HuH-7.5 (cell line): ENCODE results near the gene GATB.

Experiments used
- DNase-seq: peaks from one replicate; pipeline ENCODE4 v3.0.0; 2011; ENCODE audit warnings: low spot score

GATB gene

DNA sequence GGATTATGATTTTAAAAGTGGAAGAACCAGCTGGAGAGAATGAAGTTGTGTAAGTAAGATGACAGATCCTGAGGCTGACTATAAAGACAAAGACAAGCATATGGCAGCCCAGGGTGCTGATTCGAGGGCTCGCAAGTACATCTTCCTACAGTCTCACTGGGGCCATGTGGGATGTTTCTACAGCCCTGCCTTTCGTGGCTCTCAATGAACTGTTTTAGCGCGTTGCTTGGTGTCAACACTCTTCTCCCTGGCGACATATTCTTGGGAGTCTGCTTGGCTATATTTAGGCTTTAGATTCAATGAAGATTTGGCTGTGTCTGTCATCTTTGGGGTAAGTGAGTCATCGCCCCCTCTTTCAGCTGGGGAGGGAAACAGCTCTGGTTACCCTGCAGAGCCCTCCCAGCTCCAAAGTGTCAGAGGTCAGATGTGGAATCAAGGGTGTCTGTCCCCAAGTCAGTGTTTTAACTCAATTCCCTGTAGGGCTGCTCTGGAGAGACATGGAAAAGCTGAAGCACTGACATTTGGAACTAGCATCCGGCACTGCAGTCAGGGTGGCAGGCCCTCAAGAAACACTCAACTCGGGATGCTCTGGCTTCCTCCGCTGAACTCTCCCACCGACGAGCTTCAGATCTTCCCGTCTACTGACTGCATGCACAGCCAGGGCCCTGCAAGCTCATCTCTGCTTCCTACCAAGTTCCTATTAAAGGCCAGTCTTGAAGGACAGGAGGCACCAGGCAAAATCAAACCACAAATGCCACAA, 65.7 kb downstream of the GATB start:
- no peak for DNase-seq

DNA sequence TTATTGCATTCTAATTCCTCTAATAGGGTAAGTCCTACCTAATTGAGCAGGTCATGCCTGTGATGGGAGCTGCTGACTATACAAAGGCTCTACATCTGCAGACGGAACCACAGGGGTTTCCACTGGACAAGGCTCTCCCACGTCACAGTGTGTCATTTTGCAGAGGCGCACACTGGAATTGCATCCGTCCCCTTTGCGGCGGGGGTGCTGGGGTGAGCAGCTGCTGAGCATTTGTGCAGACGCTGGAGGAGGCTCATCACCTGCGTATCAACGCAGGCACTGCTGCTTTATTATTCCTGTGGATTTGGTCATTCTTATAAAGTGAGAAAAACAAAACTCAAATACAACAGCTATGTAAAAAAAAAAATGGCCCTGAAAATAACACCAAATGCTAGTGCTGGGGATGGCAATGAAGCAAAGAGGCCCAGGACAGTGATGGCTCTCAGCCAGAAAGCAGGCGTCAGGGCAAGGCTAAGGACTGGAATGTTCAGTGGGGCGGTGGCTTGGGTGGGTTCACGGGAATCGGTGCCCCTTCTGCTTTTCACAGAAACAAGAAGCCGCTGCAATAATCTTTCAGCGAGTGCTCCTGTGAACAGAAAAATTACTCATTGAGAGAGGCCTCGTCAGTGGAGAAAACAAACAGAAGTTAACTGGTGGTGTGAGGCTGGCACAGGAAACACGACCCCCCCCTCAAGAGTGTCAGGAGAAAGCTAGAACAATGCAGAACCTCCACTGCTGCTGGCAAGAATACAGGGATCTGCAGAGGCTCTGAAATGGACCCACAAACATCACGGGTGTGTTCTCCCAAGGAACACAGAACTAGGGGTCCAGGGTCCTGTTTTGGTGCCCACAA, 67.8 kb downstream of the GATB start:
- no peak for DNase-seq

DNA sequence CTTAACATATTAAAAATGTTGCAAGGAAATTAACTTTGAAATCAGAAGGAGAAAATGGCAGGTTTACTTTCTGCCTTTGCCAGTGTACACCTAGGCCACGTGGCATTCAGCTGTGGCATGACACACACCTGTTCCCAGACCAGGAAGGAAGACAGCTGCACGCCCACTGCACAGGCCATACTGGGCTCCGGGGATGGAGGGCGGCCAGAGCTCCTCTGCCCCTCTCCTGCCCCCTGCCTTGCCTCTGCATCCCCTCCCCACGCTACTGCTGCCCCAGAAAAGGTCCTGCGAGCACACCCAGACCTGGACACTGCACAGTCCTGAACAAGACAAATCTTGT, 68.4 kb downstream of the GATB start:
- no peak for DNase-seq

DNA sequence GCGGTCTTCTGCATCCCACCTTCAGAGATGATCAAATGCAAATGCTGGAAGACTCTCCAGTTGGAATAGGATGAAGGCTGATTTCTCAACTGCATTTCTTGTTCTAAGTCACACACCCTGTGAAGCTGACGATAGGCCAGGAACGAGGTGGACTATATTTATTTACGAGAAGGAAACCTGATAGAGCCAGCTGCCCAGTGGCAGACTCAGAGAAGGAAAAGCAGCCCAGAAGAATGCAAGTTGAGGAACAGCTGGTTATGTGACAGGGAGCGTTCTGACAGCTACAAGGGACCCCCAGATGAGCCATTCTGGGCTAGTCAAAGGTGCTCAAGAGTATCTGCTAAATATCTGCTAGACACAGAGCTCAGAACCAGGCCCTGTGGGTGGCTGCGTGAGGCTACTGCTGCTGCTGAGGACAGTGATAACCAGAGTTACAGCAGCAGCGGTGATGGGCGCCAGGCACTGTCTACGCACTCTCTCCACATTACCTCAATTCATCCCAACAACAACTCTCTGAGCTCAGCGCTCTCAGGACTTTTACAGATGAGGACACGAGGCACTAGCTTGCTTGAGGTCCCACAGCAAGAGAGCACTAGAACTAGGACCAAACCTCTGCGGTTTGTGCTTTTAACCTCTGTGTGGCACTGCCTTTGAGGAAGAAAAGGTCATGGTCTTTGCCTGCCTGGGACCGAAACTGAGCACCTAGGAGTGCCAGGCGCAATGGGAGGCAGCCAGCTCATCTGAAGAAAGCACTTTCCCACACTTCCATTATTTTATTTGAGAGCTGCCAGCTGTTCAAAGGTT, 69.0 kb downstream of the GATB start:
- no peak for DNase-seq

DNA sequence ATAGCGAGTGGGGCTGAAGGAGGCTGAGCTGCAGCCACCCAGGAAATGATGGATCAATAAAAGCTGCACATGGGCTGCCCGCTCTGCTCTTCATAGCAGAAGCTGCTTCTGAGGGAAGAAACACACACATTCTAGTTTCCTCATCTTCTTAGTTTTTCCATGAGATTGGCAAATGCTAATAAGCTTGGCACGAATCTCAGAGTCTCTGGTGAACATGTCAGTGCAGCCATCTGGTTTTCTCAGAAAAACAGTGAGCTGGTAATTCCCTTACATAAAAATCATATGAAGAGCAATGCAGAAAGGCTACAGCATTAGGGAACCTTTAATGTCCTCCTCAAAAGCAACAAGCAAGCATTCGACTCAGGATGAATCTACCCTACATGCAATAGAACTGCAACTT, 69.9 kb downstream of the GATB start:
- DNase-seq: no peak

DNA sequence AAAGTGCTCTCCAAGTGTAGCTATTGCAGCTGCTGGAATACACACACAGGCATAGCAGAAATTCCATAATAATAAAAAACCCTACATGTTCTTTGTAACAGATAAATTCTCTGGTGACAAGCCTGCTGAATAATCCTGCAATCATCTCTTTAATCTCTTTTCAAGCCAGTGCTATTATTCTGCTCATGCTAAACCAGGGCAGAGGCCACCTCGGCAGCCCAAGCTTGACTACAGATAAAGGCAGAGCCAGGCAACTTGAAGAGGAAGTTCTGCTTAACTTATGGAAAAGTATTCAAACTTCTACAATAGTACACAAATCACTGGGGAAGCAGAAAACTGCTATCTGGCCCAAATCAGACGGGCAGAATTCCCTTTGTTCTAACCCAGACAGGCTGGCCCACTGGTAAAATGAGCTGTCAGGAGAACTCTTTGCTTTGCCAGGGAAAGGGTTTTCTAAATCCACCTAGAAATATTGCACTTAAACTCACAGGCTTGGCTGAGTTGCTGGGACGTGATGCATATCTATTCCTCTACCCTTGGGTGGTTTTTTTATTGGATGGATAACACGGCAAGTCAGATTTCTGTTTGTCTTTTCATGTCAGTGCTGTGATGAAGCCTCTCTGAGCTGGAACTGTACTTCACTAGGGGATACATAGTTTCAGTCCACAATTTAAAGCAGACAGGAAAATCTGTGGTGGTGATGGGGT, 70.5 kb downstream of the GATB start:
- no peak for DNase-seq

DNA sequence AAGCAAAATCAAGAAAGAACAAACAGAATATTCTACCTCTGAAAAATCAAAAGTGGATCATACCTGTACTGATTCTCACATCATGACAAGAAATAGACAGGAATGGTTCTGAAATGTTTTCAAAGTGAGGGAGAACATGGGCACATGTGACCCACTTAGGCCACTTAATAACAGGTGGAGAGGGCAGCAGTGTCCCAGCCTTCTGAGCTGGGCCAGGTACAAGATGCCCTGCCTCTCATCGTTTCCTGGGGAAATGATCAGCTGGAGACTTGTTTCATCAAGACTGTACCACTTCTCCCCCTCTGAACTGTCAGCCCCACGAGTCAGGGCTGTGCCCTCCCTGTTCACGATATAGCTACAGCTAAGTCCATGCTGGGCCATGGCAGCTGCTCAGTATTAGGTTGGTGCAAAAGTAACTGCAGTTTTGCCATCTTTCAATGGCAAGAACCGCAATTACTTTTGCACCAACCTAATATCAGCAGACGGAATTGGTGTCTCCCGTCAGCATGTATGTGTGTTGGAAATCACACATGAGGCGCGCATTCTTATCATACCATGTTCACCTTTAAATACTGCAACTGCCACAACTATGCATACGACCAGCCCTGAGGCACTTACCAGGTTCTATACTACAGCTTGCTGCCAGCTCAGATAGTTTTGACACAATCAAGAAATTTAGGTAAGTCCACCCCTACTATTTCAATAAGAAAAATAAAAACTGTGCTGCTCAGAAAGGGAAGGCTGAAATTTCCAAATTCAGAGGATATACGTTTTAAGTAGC, 71.4 kb downstream of the GATB start:
- no peak for DNase-seq

DNA sequence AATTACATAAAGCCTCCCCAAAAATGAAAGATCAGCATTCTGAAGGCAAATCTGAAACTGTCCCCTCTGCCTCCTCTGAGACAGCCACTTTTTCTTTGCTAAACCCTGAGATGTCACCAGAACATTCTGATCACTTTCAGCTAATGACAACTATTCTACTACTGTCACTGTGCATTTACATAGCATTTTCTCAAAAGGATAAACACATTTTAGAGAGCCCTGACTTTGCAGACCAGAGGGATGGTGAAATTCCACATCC, 72.1 kb downstream of the GATB start:
- no peak for DNase-seq

DNA sequence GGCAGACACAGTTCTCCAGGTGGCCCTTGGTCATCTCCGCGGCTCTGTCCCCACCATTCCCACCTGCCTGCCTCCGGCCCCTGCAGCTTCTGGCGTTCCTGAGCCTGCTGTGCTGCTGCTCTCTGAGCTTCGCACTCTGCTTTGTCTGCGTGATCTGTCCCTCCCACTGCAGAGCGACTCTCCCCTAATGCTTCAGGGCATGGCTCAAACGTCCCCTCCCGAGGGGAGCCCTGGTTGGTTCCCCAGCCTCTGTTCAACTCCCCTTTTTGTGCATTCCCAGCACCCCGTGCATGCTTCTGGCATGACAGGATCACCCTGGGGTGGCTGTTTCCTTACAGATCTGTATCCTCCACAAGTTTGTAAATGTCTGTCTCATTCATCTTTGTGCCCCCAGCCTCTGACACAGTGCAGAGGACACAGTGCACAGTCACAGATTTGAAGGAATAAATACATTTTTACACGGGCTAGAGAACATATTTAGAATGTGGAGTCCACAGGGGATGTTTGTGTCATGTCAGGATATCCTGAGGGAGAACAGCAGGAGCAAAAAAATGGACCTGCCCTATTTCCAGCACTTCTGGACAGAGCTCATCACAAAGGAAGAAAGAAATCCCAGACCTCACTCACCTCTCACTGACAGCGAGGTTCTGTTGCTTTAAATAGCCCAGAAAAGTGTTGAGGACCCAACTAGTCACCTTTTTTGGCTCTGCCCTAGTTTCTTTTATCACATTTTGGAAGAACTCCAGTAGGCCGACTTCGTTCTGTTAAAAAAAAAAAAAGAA, 72.6 kb downstream of the GATB start:
- no peak for DNase-seq

DNA sequence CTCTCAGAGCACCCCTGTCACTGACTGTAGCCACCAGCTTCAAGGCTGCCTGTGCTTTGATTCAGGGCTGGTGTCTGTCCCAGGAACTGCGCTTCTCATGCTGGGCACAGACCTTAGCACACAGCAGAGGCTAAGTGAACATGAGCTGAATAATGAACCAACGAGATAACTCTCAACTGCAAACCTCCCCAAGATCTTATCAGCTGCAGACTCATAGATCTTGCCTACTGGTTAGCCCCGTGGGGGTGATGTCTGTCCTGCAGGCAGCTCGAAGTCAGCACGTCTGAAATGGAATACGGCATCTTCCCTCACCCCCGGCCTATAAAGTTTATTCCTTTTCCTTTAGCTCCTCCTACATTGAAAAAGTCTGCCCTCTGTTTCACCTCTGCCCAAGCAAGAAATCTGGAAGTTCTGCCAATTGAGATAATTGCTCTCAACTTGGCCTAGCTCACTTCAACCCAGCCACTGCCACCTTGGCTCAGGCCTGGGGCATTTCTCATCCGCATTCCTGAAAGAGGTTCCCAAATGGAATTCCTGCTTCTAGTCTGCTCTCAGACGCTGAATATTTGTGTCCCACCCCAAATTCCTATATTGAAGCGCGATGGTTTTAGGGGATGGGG, 73.7 kb downstream of the GATB start:
- DNase-seq: no peak

DNA sequence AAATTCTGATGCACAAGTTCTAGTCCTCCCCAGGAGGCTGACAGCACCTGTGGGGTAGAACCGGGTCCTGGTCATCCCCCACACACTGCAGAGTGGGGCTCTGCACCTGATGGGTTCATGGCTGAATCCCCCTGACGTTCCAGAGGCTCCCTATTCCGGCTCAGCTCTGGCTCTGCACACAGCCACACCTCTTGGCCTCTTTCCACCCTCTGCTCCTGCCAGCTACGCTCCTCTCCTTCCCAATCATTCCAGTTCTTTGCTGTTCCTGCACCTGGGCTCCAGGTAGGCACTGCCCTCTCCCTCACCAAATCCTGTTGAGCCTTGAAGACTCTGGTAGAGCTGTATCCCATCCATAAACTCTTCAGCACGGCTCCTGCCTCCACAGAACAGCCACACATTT, 75.5 kb downstream of the GATB start:
- DNase-seq: no peak

DNA sequence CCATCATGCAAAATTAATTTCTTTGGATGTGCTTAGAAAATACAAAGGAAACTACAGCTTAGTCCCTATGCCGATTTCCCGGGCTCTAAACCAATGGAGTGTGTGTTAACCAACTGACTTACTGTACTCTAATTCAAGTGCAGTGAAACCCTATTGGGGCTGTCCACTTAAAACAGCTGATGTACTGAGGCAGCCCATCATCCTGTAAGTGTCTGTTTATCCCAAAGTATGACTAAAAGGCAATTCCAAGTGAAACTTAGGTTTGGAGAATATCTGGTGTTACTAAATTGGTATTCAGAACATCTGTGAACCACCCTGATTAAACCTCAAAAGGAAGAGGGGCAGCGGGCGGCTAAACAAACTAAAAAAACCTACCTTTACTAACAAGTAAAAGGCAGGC, 79.7 kb downstream of the GATB start:
- DNase-seq: no peak

DNA sequence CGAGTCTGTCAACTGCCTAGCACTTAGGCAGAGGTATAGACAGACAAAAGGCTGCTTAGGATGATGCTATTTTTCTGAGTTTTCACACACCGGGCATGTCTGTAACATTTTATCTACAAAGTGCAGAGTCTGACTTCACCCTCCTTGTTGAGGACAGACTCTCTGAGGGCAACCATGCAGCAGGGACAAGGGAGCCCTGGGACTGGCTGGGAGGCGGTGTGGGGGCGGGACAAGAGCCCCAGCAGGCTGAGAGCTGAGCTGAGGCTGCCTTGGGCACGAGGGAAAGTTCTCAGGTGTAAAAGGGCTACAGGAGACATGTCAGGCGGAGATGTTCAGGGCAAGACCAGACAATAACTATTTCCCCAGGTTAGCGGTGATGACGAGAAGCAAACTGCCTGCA, 81.6 kb downstream of the GATB start:
- no peak for DNase-seq

DNA sequence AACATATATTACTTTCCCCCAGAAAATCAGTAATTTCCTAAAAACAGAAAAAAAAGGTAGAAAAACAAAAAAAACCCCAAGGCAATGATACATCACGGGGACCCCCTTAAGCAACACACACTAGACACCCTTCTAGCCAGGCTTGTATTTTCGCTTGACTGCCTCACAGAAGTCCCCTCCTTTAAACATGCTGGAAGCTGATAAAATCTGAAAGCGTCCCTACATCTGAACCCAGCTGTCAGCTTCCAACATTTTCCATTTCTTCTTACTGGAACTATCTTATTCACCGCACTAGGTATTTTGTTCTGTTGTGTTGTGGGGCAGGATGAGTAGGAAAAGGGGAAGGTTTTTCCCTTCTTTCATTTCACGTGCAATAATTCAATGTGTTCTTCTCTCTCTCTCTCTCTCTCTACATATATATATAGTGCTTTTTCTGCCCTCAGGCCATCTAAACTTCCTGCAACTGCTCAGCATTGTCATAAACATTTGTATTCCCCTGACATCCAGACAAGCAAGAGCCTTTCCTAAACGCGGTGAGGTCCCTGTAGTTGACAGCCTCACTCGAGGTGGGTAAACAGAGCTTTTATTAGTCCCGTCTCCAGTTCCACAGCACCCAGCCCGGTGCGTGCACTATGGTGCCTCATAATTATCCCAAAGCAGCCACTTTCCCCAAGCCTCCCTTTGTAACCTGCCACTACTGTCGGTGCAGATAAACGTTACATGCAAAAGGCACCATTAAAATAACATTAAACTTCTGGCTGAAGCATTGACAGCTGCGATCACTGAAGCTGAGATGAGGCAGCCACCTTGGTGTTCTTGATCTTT, 82.5 kb downstream of the GATB start:
- no peak for DNase-seq

DNA sequence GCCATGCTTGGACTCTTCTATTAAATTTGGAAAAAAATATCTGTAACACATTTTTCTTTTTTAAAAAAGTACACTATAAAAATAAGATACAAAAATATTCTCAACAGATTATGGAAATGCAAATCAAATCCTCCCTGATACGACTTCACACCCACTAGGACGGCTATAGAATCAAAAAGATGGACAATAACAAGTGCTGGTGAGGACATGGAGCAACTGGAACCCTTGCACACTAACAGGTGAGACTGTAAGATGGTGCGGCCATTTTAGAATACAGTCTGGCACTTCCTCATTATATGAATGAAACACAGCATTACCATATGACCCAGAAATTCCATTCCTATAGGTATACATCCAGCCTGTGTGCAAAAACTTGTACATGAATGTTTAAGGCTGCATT, 83.6 kb downstream of the GATB start:
- DNase-seq: no peak

DNA sequence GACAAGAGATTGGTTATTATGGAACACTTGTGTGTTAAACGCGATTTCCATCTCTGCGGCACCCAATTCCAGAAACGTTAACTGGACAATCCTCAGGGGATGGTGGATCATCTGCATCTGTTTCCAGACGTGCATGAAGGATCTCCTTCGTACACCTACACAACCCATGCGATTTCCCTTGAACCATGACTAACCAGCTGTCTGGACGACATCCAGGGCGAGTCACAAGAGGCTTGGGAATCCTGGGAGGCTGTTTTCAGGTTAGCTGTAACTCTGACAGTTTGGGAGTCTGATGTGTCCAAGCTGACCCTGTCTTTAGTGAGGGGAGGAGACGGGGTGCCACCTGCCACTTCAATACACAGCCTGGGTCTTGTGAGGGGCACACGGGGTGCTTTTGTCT, 84.5 kb downstream of the GATB start:
- no peak for DNase-seq

DNA sequence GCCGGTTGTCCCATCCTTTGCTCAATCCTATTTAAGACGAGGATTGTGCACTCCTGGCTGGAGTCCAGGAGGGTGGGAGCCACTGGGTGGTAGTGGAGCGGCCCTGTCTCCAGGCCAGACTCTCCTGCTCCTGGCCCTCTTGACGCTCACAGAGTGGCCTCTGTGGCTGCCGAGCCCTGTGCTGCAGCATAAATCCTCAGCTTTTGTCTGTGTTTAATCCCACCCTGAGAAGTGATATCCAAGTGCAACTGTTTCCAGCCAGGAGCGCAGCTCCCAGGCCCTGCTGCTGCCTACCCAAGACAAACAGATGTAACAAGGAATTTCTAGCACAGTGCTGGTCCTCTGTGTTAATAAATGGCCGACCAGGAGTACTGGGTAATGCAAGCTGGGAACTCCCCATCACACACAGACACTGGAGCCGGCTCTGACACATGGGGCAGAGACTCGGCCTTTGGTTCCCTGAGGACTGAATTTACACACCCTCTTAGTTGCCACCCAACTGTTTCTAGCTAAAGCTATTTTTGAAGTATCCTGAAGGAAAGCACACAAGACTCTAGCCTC, 85.3 kb downstream of the GATB start:
- no peak for DNase-seq

DNA sequence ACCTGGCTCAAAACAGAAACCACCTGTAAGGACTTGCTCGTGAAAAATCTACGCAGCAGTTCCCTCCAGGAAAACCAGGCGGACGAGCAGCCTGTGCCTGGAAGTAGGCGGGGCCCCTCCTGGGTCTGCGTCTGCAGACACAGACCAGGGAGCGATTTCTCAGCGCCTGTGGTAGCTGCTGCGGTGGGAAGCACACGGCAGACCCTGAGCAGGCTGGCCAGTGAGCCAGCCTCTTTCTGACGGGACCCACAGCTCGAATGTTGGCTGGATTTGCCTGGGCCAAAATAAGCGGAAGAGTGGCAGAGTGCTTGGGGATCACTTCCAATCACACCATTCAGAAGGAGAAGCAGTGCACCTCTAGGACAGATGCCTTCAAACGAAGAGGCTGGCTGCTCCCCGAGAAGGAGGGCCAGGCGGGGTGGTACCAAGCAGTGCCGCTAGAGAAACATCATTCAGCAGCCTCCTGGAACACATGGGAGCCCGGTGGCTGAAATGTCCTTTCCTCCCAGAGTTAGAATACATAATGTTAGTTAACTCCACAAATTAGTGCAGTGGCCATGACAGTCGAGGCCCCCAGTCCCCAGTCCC, 85.9 kb downstream of the GATB start:
- no peak for DNase-seq
